Lung (tissue), 12 donors: ENCODE data around the gene PLEKHS1. TPM values are rescaled to one million over a fixed set of nuclear protein-coding genes. Genes with fewer than 3 reads are reported as not detected.

ENCODE experiments used
- ATAC-seq: fragments of 200-7000 bp; cut with Tn5 transposase; one replicate; pipeline ENCODE4 v1.9.1; 2020; ENCODE audit warnings: moderate number of reproducible peaks; ENCODE audit not compliant: insufficient read depth, low FRiP score
- DNase-seq, 3 donors: peaks; one replicate each; pipeline ENCODE4 v3.0.0-alpha.2; 2013 to 2017
- H3K27ac ChIP-seq, 2 donors: one replicate each; pipeline ENCODE4 v1.5.1; 2013; ENCODE audit warnings: mild to moderate bottlenecking in 2 of 2, moderate library complexity in 2 of 2, control low read depth in 1 of 2, inconsistent platforms in 1 of 2, low read depth in 1 of 2, low read length in 1 of 2
- H3K27me3 ChIP-seq, 3 donors: one replicate each; pipeline ENCODE4 v1.5.1; 2013; ENCODE audit warnings: low read length in 2 of 3; ENCODE audit not compliant: control insufficient read depth in 3 of 3, insufficient read depth in 3 of 3
- H3K36me3 ChIP-seq, 4 donors: one replicate each; pipeline ENCODE4 v1.5.1; 2013; ENCODE audit warnings: low read length in 4 of 4, mild to moderate bottlenecking in 1 of 4, moderate library complexity in 1 of 4; ENCODE audit not compliant: control insufficient read depth in 4 of 4, insufficient read depth in 4 of 4
- H3K4me1 ChIP-seq, 5 donors: one replicate each; pipeline ENCODE4 v1.5.1; 2013; ENCODE audit warnings: low read length in 5 of 5, mild to moderate bottlenecking in 2 of 5, moderate library complexity in 1 of 5; ENCODE audit not compliant: control insufficient read depth in 5 of 5, insufficient read depth in 5 of 5
- H3K4me3 ChIP-seq: one replicate; pipeline ENCODE4 v1.5.1; 2013; ENCODE audit warnings: mild to moderate bottlenecking, control low read depth, moderate library complexity
- H3K9ac ChIP-seq, 2 donors: one replicate each; pipeline ENCODE4 v1.5.1; 2013; ENCODE audit warnings: low read length in 2 of 2, control low read depth in 1 of 2; ENCODE audit not compliant: insufficient read depth in 1 of 2
- H3K9me3 ChIP-seq, 4 donors: one replicate each; pipeline ENCODE4 v1.5.1; 2013; ENCODE audit warnings: low read length in 3 of 4, mild to moderate bottlenecking in 1 of 4, moderate library complexity in 1 of 4; ENCODE audit not compliant: control insufficient read depth in 4 of 4, insufficient read depth in 3 of 4
- WGBS, 2 donors: extraction: QIAGEN DNeasy Blood & Tissue Kit; methylation state at CpG; one replicate each; pipeline ENCODE4 v1.1.7; 2013; 5-methylcytosine and 5-hydroxymethylcytosine counted together
- polyA plus RNA-seq, 2 donors: library from polyadenylated mRNA; stranded (reverse); fragments of 200-250 nt; gene quantifications; one replicate each; pipeline ENCODE4 v1.2.1, GENCODE V29; 2013
- total RNA-seq, 2 donors: library from RNA; depleted of rRNA in 1 of 2; stranded (reverse); fragments of >200 nt in 1 of 2; gene quantifications; one replicate each; pipeline ENCODE4 v1.2.1, GENCODE V29; 2014 to 2021
- TF ChIP-seq, protein P1 (sequence below): IDR thresholded peaks from 2 replicates; pipeline ENCODE4 v1.5.1; 2012; ENCODE audit warnings: mild to moderate bottlenecking; ENCODE audit errors: control extremely low read depth, extremely low read depth
- donor health status: control.
- donor health status: control.
- donor health status: Bipolar disorder and iron deficiency.
- donor health status: healthy.
- donor health status: DM: yes; HTN: yes; CAD: no.

PLEKHS1 gene
- total and polyA plus RNA-seq, 4 donors, result 4.2 to 21.9 (median 10.4) TPM

DNA sequence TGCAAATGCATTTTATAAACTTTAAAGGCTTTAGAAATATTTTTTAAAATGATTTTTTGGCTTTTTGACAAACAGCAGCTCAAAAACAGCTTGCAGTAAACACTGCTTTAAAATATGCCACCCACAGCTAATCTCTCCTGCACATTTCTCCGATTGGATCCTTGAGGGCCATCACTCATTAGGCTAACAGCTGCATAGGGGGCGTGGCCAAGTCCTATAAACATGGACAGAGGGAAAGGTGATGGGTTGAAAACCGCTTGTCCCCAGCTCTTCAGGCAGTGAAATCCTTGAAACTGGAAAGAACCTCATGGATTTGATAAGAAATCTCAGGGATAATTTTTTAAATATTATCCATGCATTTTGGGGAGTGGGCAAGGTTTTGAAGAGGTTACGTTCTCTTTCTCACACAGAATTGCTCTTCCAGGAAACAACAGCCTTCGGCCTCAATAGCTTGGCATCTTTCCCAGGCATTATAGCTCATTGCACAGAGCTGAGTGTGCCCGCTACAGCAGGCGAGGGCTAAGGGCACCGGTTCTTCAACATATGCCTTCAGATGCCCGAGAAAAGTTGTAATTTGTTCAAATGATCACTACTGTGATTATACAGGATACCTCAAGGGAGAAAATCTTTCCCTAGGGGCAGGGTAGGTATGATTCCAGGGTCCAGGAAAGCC, 1.7 kb downstream of the PLEKHS1 start:
- ATAC-seq, result no peak
- Histone ChIP-seq H3K9ac (no peak overlapping the region), H3K4me3 (no peak overlapping the region), H3K36me3 (no peaks in the 10 kb centered on the region), H3K27me3 (no peaks in the 10 kb centered on the region), H3K27ac (no peak overlapping the region), H3K4me1 (peaks cover 0 to 10% (median 0%) of the 10 kb centered on the region in 5 donors), H3K9me3 (no peaks in the 10 kb centered on the region)
- DNase-seq, result peak; percentile 27 to 71 (median 62)
- TF ChIP-seq, protein P1, sequence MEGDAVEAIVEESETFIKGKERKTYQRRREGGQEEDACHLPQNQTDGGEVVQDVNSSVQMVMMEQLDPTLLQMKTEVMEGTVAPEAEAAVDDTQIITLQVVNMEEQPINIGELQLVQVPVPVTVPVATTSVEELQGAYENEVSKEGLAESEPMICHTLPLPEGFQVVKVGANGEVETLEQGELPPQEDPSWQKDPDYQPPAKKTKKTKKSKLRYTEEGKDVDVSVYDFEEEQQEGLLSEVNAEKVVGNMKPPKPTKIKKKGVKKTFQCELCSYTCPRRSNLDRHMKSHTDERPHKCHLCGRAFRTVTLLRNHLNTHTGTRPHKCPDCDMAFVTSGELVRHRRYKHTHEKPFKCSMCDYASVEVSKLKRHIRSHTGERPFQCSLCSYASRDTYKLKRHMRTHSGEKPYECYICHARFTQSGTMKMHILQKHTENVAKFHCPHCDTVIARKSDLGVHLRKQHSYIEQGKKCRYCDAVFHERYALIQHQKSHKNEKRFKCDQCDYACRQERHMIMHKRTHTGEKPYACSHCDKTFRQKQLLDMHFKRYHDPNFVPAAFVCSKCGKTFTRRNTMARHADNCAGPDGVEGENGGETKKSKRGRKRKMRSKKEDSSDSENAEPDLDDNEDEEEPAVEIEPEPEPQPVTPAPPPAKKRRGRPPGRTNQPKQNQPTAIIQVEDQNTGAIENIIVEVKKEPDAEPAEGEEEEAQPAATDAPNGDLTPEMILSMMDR, result no peak
- 26 to 45% methylated on average over 9 of the region's 9 CpGs for WGBS, 2 donors

DNA sequence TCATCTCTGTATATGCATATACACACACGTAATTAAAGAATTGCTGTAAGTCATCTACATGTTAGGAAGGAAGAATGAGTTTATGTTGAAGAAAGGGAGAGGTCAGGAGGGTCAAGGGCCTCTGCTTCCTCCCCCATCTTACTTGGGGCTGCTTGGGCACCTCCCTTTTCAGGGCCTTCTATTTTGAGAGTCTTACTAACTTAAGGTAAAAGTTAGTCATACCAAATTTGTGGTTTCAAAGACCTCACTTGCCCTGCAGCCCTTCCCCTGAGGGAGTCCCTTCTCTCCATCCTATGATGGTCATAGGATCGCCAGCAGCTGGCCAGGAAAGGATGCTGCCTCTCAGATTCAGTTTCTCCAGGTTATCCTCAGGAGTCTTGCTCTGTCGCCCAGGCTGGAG, 2.6 kb downstream of the PLEKHS1 start:
- no peak for ATAC-seq
- no peaks in the 10 kb centered on the region for H3K27me3 ChIP-seq
- H3K4me1 ChIP-seq, result peaks cover 0 to 10% (median 0%) of the 10 kb centered on the region in 5 donors
- WGBS, 2 donors, result 87 to 93% methylated on average over 3 of the region's 3 CpGs
- H3K4me3 ChIP-seq, result no peak overlapping the region
- H3K9ac ChIP-seq, result no peak overlapping the region
- TF ChIP-seq, protein P1, result no peak
- no peak overlapping the region for H3K27ac ChIP-seq
- no peak for DNase-seq
- no peaks in the 10 kb centered on the region for H3K9me3 ChIP-seq
- H3K36me3 ChIP-seq, result no peaks in the 10 kb centered on the region

DNA sequence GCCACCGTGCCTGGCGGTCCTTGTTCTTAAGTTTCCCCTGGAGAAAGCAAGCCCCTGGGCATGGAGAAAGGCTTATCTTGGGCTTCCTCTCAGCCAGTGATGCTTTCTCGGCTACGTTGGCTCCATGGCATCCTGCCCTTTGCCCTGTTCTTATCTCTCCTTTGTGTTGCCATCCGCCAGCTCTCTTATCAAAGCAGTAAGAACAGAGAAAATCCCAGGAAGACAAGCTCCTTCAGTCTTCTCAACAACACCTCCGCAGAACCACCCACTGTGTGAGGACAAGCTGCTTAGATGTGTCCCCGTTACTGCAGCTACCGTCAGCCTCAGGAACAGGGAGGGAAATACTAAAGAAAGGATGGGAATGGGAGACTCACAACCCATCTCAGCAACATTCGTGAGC, 3.3 kb downstream of the PLEKHS1 start:
- no peak overlapping the region for H3K9ac ChIP-seq
- DNase-seq (no peak), ATAC-seq (no peak)
- H3K27ac ChIP-seq, result no peak overlapping the region
- WGBS, 2 donors, result 78 to 84% methylated on average over 9 of the region's 9 CpGs
- H3K4me1 ChIP-seq, result peaks cover 0 to 10% (median 0%) of the 10 kb centered on the region in 5 donors
- no peak overlapping the region for H3K4me3 ChIP-seq
- H3K27me3 ChIP-seq, result no peaks in the 10 kb centered on the region
- H3K36me3 ChIP-seq, result no peaks in the 10 kb centered on the region
- TF ChIP-seq, protein P1, result no peak
- no peaks in the 10 kb centered on the region for H3K9me3 ChIP-seq
